Thyroid gland (tissue), 4 donors: ENCODE results near the gene PRPSAP2.

ENCODE experiments used
- CTCF ChIP-seq, 6 experiments: fragments of 200-600 bp in 3 of 6; fragments of 450-650 bp in 3 of 6; sonication (generic) in 3 of 6; IDR thresholded peaks; one replicate each; pipeline ENCODE4 v1.5.1; 2016 to 2019; ENCODE audit warnings: antibody characterized with exemption in 6 of 6, mild to moderate bottlenecking in 2 of 6, inconsistent platforms in 1 of 6, moderate library complexity in 1 of 6
- POLR2A ChIP-seq, 2 donors: fragments of 450-650 bp; IDR thresholded peaks; one replicate each; pipeline ENCODE4 v1.6.1; 2017; ENCODE audit warnings: antibody characterized with exemption in 2 of 2, mild to moderate bottlenecking in 2 of 2, moderate library complexity in 1 of 2

- no peak for TF ChIP-seq CTCF (IDR thresholded peaks at IDR 0.05)
- TF ChIP-seq POLR2A (IDR thresholded peaks at IDR 0.05), result peak in 1 of 2 donors; percentile 97
These were observed 1.9 kb upstream of the PRPSAP2 start for GRCh38 chr17:18855831-18856569.
